ENCODE results near the gene RFNG.

RFNG gene

DNA sequence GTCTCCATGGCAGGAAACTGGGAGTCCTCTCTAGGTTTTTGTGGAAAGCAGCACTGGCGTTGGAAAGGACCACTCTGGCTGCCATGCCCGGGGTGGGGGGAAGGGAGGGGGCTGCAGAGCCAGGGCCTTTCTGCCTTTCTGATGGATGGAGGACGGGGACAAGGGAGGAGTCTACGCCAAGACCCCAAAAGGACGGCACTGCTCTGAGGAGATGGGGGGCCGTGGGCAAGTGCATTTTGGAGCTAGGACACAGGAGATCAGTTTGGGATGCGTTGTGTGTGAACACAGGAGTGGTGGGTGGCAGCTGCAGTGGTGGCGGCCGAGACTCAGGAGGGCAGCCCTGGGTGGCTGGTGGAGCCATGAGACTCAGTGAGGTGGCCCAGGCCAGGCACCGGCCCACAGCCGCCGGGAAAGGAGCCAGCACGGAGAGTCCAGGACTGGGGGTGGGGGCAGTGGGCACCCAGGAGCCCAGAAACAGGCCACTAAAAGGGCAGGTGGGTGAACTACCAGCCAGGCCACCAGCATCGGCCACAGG, 31.0 kb downstream of the RFNG start:
- peak overlapping the region; percentile 8 for H3K4me3 ChIP-seq (replicated peaks; ENCODE audit: low read depth, low read length)

DNA sequence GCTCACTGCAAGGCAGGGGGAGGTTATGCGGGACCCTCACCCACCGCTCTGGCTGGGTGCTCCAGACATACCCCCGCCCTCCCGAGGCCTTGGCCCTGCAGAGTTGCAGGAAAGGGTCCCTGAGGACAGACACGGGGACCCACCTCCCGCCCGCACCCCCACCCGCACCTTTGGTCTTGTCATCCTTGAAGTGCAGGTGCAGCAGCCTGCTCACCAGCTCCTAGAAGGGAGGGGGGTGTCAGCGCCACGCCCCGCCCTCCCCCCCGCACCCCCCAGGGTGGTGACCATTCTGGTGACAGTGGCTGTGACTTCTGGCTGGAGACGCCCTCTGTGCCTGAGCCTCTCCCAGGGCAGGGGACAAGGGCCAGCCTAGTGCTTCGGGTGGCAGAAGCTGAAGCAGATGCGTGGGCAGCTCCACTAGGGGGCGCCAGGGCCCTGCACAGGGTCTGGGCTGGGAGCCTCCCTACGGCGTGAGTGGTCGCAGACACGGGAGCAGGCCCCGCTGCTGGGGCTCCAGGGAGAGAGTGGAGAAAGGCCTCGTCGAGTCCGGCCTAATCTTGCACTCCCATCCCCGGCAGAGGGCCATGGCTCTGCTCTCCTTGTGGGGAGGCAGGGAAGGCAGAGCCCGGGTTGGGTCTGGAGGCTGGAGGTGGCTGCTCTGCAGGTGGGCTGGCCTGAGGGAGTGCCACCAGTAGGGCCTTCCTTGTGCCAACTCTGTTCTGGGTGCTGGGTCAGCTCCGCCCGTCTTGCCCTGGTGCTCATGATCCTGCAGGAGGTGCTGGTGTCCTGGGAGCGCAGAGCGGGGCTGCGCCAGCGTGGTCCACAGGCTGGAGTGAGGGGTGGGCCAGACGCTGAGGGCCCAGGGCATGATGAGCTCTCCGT, 31.7 kb downstream of the RFNG start:
- DNase-seq (ENCODE audit: extremely low read depth, insufficient read length), result peak; percentile 61
- Histone ChIP-seq H3K27me3 (replicated peaks; ENCODE audit: control insufficient read depth, insufficient read depth, low read length) (no peaks in the 10 kb centered on the region), H3K36me3 (ENCODE audit: control insufficient read depth, insufficient read depth, low read length) (no peaks in the 10 kb centered on the region; the same call in none of the 2 replicates), H3K4me3 (replicated peaks; ENCODE audit: low read depth, low read length) (no peak overlapping the region)
- TF ChIP-seq, protein P1, sequence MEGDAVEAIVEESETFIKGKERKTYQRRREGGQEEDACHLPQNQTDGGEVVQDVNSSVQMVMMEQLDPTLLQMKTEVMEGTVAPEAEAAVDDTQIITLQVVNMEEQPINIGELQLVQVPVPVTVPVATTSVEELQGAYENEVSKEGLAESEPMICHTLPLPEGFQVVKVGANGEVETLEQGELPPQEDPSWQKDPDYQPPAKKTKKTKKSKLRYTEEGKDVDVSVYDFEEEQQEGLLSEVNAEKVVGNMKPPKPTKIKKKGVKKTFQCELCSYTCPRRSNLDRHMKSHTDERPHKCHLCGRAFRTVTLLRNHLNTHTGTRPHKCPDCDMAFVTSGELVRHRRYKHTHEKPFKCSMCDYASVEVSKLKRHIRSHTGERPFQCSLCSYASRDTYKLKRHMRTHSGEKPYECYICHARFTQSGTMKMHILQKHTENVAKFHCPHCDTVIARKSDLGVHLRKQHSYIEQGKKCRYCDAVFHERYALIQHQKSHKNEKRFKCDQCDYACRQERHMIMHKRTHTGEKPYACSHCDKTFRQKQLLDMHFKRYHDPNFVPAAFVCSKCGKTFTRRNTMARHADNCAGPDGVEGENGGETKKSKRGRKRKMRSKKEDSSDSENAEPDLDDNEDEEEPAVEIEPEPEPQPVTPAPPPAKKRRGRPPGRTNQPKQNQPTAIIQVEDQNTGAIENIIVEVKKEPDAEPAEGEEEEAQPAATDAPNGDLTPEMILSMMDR (IDR thresholded peaks at IDR 0.05; ENCODE audit: insufficient read depth, low read length, poor library complexity, severe bottlenecking), result peak; percentile 92

More for the DNA sequence above, 31.0 kb downstream of the RFNG start:
- Histone ChIP-seq H3K27me3 (replicated peaks; ENCODE audit: control insufficient read depth, insufficient read depth, low read length) (no peaks in the 10 kb centered on the region), H3K36me3 (ENCODE audit: control insufficient read depth, insufficient read depth, low read length) (no peaks in the 10 kb centered on the region; the same call in none of the 2 replicates)
- no peak for DNase-seq (ENCODE audit: extremely low read depth, insufficient read length)
- TF ChIP-seq, protein P1 (IDR thresholded peaks at IDR 0.05; ENCODE audit: insufficient read depth, low read length, poor library complexity, severe bottlenecking), result no peak

DNA sequence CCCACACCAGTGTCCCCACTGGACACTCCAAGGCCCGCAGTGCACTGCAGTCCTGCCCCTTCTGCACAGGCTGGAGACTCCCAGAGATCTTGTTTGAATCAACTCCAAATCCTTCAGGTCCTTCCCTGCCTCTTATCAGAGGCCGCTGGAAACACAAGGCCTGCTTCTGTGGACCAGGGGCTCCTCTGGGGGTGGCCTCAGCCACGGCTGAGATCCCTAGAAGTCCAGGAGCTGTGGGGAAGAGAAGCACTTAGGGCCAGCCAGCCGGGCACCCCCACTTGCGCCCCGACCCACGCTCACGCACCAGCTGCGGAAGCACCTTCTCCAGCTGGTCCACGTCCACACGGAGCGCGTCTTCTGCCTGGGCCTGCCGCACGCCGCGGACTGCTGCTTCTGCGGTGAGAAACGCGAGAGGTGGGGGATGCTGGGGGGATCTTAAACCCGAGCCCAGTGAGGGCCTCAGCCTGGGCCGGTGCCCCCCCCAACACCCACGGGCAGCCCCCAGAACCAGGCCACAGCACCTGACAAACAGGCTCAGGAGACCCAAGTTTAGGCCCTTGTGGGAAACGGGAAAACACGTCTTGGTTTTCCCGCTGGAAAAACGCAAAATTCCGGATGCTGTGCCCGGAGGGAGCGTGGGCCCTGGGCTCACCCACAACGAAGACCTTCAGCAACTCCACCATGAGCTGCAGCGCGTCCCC, 32.5 kb downstream of the RFNG start:
- DNase-seq (ENCODE audit: extremely low read depth, insufficient read length), result no peak
- no peaks in the 10 kb centered on the region; the same call in none of the 2 replicates for H3K36me3 ChIP-seq (ENCODE audit: control insufficient read depth, insufficient read depth, low read length)
- no peaks in the 10 kb centered on the region for H3K27me3 ChIP-seq (replicated peaks; ENCODE audit: control insufficient read depth, insufficient read depth, low read length)
- H3K4me3 ChIP-seq (replicated peaks; ENCODE audit: low read depth, low read length), result no peak overlapping the region
- TF ChIP-seq, protein P1 (IDR thresholded peaks at IDR 0.05; ENCODE audit: insufficient read depth, low read length, poor library complexity, severe bottlenecking), result no peak

DNA sequence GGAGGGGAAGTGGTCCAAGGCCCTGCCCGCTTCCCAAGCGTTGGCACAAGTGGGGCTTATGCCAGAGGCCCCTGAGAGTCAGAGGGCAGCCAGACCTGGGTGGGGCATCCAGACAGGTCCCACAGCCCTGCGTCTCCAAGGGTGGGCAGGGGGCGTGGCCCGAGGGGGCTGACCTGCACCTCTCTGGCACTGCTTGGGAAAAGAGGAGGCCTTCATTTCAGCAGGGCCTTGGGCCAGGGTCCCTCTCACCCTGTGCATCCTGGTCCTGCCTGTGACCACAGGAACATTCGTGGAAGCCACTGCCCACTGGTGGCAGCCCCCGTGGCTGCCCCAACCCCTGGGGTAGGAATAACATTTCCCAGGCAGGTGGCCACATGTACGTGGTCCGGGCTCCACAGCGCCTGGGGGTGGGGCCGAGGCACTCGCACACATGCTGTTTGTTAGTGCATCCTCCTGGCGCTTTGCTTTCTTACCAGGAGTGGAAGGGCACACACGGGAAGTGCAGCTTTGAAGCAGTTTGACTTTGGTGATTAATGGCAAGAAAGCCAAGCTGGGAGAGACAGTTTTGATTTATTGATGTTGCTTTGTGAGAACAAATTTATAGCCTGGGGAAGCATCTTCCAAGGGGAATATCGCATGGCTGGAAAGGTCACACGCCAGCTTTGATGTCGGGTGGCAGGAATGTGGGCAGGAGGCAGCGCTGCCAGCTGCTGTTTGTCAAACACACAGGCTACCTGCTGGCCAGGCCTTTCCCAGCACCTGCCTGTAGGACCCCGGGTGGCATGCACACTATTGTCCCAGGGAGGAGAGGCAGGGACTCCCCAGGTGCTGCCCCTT, 33.2 kb downstream of the RFNG start:
- Histone ChIP-seq H3K27me3 (replicated peaks; ENCODE audit: control insufficient read depth, insufficient read depth, low read length) (no peaks in the 10 kb centered on the region), H3K4me3 (replicated peaks; ENCODE audit: low read depth, low read length) (no peak overlapping the region), H3K36me3 (ENCODE audit: control insufficient read depth, insufficient read depth, low read length) (no peaks in the 10 kb centered on the region; the same call in none of the 2 replicates)
- TF ChIP-seq, protein P1 (IDR thresholded peaks at IDR 0.05; ENCODE audit: insufficient read depth, low read length, poor library complexity, severe bottlenecking), result no peak
- no peak for DNase-seq (ENCODE audit: extremely low read depth, insufficient read length)

DNA sequence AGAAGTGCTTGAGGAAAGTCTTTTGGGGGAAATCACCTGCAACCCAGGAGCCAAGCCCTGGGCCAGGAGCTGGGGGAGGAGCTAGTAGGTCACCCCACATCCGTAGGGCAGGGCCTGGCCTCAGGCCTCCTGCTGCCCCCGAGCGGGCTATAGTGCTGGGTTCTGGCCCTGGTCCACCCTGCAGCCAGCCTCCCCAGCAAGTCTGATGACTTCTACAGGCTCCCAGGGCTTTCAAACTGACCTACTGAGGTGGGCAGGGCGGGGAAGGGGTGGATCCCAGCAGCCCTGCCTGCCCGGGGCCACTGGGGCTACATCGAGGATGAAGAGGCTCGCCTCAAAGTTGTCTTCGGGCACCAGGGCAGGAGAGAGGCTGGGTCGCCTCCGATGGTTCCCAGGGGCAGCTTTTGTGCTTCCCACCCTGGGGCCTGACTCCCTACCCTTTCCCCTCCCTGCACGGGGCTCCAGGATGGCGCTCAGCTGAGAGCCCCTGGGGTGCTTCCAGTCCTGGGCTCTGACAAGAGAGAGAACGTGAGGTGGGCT, 33.9 kb downstream of the RFNG start:
- TF ChIP-seq, protein P1 (IDR thresholded peaks at IDR 0.05; ENCODE audit: insufficient read depth, low read length, poor library complexity, severe bottlenecking), result no peak
- H3K27me3 ChIP-seq (replicated peaks; ENCODE audit: control insufficient read depth, insufficient read depth, low read length), result no peaks in the 10 kb centered on the region
- no peaks in the 10 kb centered on the region; the same call in none of the 2 replicates for H3K36me3 ChIP-seq (ENCODE audit: control insufficient read depth, insufficient read depth, low read length)
- DNase-seq (ENCODE audit: extremely low read depth, insufficient read length), result no peak
- no peak overlapping the region for H3K4me3 ChIP-seq (replicated peaks; ENCODE audit: low read depth, low read length)

Measured in GM06990 (cell line).